Mucosa of descending colon (tissue), 3 donors: Measurements from ENCODE around the gene PHF12. TPM values are rescaled to one million over a fixed set of nuclear protein-coding genes. Genes with fewer than 3 reads are reported as not detected.

Source experiments
- ATAC-seq: fragments of 200-7000 bp; cut with Tn5 transposase; one replicate; pipeline ENCODE4 v1.9.1; 2020; ENCODE audit warnings: mild to moderate bottlenecking, moderate library complexity
- DNase-seq, 3 donors: peaks; one replicate each; pipeline ENCODE4 v3.0.0-alpha.2; 2020
- H3K36me3 ChIP-seq: fragments of 200-600 bp; one replicate; pipeline ENCODE4 v1.8.0; 2021; ENCODE audit warnings: low read depth, mild to moderate bottlenecking
- H3K4me1 ChIP-seq: fragments of 200-600 bp; one replicate; pipeline ENCODE4 v1.8.0; 2021; ENCODE audit warnings: low read depth, mild to moderate bottlenecking
- H3K4me3 ChIP-seq: fragments of 200-600 bp; one replicate; pipeline ENCODE4 v1.8.0; 2021; ENCODE audit warnings: mild to moderate bottlenecking
- H3K9me3 ChIP-seq: fragments of 200-600 bp; one replicate; pipeline ENCODE4 v1.8.0; 2021; ENCODE audit warnings: mild to moderate bottlenecking
- intact Hi-C, 2 donors: fragments of 100-400 bp; cut with DNase I in 1 of 2; cut with micrococcal nuclease in 1 of 2; formaldehyde crosslinking; loops; one replicate each; pipeline versions ENCODE4 v1.11.0 to v1.11.1; 2022; cut with DNase I, micrococcal nuclease
- total RNA-seq, 3 donors: library from RNA; stranded (reverse); fragmentation: NEBNext Ultra II Directional in 2 of 3; extraction: Animal tissue kit (Norgen Biotek cat#: 25700) in 2 of 3; gene quantifications; one replicate each; pipeline versions ENCODE4 v1.2.1 to v1.2.4, GENCODE V29; 2021 to 2023
- TF ChIP-seq, protein P1 (sequence below): fragments of 200-600 bp; IDR thresholded peaks from one replicate; pipeline ENCODE4 v1.8.0; 2022; ENCODE audit warnings: antibody characterized with exemption, mild to moderate bottlenecking
- donor health status: DM: no; HTN: no; CAD: no; lungs with moderate emphysema.
- donor health status: DM: no; HTN: no; CAD: no.
- donor health status: DM: no; HTN: yes; CAD: no.

The PHF12 gene
- total RNA-seq, 3 donors from 2014 or later: 35.9 to 59.7 (median 39.2) TPM

DNA sequence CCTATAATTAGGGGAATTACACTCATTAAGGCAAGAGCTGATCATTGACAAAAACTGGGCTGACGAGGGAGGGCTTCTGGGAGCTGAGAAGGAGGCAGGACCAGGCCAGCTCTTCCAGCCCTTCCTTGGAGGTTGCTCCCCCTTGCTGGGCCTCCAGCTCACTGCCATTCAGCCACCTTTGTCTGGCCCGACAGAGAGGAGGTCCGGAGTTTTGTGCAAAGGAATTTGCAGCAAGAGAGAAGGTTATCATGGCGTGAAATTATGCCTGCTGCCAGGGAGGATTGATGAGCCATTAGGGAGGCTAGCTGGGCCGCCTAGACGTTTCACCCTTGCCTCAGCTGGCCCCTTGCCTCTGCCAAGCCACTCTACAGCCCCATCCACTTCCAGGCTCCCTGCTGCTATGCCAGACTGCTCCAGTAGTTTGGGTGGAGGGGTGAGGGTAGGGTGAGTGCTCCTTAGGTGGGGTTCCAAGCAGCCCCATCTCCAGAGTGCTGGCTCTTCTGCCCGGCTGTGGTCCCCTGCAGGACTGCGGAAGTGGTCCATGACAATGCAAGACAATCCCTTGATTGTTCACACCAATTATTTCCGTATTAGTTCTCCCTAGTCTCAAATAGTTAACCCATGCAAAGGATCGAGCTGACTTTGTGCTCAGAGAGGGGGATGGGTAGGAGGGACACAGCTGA lies 17.1 kb upstream of the PHF12 start:
- Histone ChIP-seq H3K9me3 (no peaks in the 10 kb centered on the region), H3K36me3 (no peaks in the 10 kb centered on the region), H3K4me1 (no peaks in the 10 kb centered on the region), H3K4me3 (no peak overlapping the region)
- DNase-seq: no peak
- TF ChIP-seq, protein P1, sequence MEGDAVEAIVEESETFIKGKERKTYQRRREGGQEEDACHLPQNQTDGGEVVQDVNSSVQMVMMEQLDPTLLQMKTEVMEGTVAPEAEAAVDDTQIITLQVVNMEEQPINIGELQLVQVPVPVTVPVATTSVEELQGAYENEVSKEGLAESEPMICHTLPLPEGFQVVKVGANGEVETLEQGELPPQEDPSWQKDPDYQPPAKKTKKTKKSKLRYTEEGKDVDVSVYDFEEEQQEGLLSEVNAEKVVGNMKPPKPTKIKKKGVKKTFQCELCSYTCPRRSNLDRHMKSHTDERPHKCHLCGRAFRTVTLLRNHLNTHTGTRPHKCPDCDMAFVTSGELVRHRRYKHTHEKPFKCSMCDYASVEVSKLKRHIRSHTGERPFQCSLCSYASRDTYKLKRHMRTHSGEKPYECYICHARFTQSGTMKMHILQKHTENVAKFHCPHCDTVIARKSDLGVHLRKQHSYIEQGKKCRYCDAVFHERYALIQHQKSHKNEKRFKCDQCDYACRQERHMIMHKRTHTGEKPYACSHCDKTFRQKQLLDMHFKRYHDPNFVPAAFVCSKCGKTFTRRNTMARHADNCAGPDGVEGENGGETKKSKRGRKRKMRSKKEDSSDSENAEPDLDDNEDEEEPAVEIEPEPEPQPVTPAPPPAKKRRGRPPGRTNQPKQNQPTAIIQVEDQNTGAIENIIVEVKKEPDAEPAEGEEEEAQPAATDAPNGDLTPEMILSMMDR: no peak
- intact Hi-C loops: loop anchor here (5.0 kb wide), 2 partner anchors 144 to 149 kb away; no protein-coding TSS in a partner anchor
- ATAC-seq: no peak

DNA sequence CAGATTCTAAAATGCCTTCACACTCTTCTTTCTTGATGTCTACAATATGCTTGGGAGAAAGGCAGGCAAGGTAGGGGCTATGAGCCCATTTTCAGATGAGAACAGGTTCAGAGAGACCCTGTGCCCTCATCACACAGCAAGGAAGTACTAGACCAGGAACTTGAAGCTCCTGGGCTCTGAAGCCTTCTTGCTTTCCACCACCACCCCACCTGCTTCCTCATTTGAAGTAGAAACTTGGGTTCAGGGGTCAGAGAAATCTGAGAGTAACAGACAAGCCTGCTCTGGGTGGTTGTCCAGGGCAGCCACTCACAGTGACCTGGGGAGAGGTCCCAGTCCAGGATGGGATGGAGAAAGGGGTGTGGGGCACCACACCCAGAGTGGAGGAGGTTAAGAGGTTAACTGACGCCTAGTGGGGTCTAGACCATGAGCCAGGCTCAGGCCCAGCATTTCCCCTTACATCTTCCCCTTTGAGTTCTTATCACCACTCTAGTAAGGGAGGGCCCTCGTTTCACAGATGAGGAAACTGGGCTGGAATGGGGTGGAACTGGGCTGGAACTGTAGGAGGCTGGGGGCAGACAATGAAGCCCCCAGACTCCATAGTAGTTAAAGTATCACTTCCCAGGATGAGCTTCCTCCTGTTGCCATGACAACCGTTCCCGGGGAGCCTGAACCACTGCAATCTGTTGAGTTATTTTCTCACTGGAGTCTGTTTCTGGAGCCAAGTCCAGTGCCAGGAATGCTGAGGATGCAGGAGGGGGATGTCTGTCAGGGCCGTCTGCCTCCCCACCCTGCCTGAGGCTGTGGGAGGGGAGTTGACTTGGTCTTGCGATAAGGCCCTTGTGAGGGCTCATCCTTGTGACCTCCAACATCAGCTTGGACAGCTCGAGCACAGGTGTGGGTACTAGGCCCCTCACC lies 16.2 kb upstream of the PHF12 start:
- ATAC-seq (peak; percentile 27), DNase-seq (peak in 1 of 3 donors; percentile 19)
- Histone ChIP-seq H3K36me3 (no peaks in the 10 kb centered on the region), H3K4me3 (no peak overlapping the region), H3K4me1 (no peaks in the 10 kb centered on the region), H3K9me3 (no peaks in the 10 kb centered on the region)
- intact Hi-C loops: loop anchor here (5.0 kb wide), 2 partner anchors 145 to 150 kb away; no protein-coding TSS in a partner anchor
- TF ChIP-seq, protein P1: no peak

DNA sequence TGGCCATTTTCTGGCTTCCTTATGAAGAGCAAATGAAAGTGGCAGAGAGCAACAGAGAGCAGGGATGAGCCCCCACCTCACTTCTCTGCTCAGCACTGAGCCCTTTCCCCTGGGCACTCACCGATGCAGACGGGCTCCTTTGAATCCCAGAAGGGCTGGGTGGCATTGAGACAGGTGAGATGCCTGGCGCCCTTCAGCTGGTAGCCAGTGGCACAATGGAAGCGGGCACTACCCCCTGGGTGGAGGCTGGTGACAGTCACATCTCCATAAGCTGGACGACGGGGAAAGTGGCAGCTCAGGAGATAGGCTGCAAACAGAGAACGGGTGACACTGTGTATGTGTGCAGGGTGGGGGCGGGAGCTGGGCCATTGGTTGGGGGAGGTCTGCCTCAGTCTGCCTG lies 12.5 kb upstream of the PHF12 start:
- DNase-seq: peak in 2 of 3 donors; percentile 6 to 23
- no peaks in the 10 kb centered on the region for H3K4me1 ChIP-seq
- TF ChIP-seq, protein P1: no peak
- intact Hi-C loops: no loop called here
- H3K4me3 ChIP-seq: no peak overlapping the region
- H3K9me3 ChIP-seq: no peaks in the 10 kb centered on the region
- no peaks in the 10 kb centered on the region for H3K36me3 ChIP-seq
- ATAC-seq: no peak

DNA sequence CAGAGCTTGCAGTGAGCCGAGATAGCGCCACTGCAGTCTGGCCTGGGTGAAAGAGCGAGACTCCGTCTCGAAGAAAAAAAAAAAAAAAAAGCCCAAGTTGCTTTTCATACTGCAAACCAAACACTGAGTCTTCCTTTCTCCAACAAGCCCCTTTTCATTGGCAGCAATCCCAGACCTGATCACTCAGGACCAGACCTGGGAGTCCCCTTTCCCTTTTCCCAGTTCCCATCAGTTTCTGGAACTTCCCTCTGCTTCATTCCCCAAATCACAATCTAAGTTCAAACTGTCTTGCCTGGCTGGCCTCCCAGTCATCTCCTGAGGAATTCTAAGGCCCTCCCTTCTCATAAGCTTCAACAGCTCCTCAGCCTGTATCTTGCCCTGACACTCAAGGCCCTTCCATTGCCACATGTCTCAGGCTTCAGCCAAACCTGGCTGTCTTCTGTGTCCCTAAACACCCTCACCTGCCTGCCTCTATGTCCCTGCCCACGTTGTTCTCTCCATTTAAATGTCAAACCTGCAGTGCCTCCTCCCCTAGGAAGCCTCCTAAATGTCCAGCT lies 11.8 kb upstream of the PHF12 start:
- no peak for ATAC-seq
- no peaks in the 10 kb centered on the region for H3K9me3 ChIP-seq
- no peaks in the 10 kb centered on the region for H3K4me1 ChIP-seq
- TF ChIP-seq, protein P1: no peak
- intact Hi-C loops: no loop called here
- peak in 1 of 3 donors; percentile 4 for DNase-seq
- no peak overlapping the region for H3K4me3 ChIP-seq
- no peaks in the 10 kb centered on the region for H3K36me3 ChIP-seq

DNA sequence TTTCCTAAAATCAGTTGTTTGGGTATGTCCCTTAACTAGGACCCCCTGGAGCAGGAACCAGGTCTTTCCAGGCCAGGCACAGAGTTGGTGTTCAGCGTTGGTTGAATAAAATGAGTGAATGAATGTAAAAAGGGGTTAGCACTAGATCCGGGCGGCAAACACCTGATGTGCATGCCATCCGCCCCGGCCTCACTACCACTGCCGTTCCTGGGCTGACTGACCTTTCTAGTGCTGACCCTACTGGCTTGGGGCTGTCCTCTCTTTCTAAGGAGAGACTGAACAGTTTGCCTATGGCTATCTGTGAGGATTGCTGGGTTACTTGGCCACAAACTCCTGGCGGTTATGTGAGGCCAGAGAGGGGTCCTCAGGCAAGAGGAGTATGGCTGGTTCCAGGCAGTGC lies 10.1 kb upstream of the PHF12 start:
- TF ChIP-seq, protein P1: no peak
- intact Hi-C loops: no loop called here
- no peaks in the 10 kb centered on the region for H3K4me1 ChIP-seq

More for the DNA sequence above, 10.1 kb upstream of the PHF12 start:
- DNase-seq (no peak), ATAC-seq (no peak)
- Histone ChIP-seq H3K4me3 (no peak overlapping the region), H3K36me3 (no peaks in the 10 kb centered on the region), H3K9me3 (no peaks in the 10 kb centered on the region)
